Measurements from ENCODE around the gene C6orf141. TPM values are rescaled to one million over a fixed set of nuclear protein-coding genes. Genes with fewer than 3 reads are reported as not detected.

The C6orf141 gene
- total and polyA plus RNA-seq, 2 donors (not counting 1 experiment from before 2014, with no cell fraction given) = not detected

GRCh38 chr6:49523901-49524300, 26.6 kb upstream of the C6orf141 start:
- Mint-ChIP-seq H3K27me3 (peaks cover 4% of the 10 kb centered on the region), H3K4me1 (no peaks in the 10 kb centered on the region)

DNA sequence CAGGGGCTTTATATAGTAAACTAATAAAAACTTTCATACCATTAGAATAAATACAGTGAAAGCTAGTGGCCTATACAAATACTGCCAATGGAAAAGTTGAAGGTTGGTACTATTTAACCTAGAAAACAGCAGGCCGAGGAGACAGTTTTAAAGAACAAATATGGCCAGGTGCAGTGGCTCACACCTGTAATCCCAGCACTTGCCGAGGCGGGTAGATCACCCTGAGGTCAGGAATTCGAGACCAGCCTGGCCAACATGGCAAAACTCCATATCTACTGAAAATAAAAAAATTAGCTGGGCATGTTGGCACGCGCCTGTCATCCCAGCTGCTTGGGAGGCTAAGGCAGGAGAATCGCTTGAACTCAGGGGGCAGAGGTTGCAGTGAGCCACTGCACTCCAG, 25.9 kb upstream of the C6orf141 start:
- no peak overlapping the region for H3K4me2 ChIP-seq (replicated peaks; ENCODE audit: low read depth, low read length, poor library complexity, severe bottlenecking)
- H3K9me3 Mint-ChIP-seq (ENCODE audit: insufficient read depth) = no peaks in the 10 kb centered on the region
- H2AFZ ChIP-seq (ENCODE audit: insufficient read depth, low read depth, low read length, poor library complexity, severe bottlenecking) = no peak overlapping the region
- no peaks in the 10 kb centered on the region for H4K20me1 ChIP-seq (ENCODE audit: control insufficient read depth, insufficient read depth, low read length, poor library complexity, severe bottlenecking)
- no peak overlapping the region for H3K4me3 ChIP-seq (ENCODE audit: control extremely low read depth in 1 of 5, extremely low read depth in 1 of 5, insufficient read depth in 1 of 5, low read depth in 2 of 5, low read length in 4 of 5)
- 90% methylated on average over 5 of the region's 7 CpGs for WGBS (ENCODE audit: insufficient coverage)
- TF ChIP-seq EZH2 (IDR thresholded peaks at IDR 0.05; ENCODE audit: borderline replicate concordance, insufficient read depth, low read depth, low read length, poor library complexity, severe bottlenecking) = no peak
- TF ChIP-seq CTCF (IDR thresholded peaks at IDR 0.05) = no peak
- ChIA-PET POLR2A (no interaction called here), CTCF (no interaction called here)
- no peaks in the 10 kb centered on the region for H3K79me2 ChIP-seq (ENCODE audit: control insufficient read depth, insufficient read depth, low read length)
- no peaks in the 10 kb centered on the region for H3K9me3 ChIP-seq (ENCODE audit: control extremely low read depth in 1 of 3, control insufficient read depth in 2 of 3, insufficient read depth in 1 of 3, low read length in 2 of 3)
- H3K36me3 ChIP-seq (replicated peaks in 1 of 2; ENCODE audit: control extremely low read depth in 1 of 2, control insufficient read depth in 1 of 2, extremely low read depth in 1 of 2, insufficient read depth in 2 of 2, low read length in 1 of 2) = no peaks in the 10 kb centered on the region
- intact Hi-C loops (cut with micrococcal nuclease) = no loop called here
- no peaks in the 10 kb centered on the region for H3K4me1 ChIP-seq (ENCODE audit: control insufficient read depth in 2 of 2, insufficient read depth in 2 of 2, low read length in 2 of 2)
- H3K9ac ChIP-seq (ENCODE audit: low read length) = no peak overlapping the region
- H3K27me3 Mint-ChIP-seq = peaks cover 4% of the 10 kb centered on the region
- H3K4me3 Mint-ChIP-seq = no peak overlapping the region
- no peak for DNase-seq
- no peak for ATAC-seq (ENCODE audit: low read depth)
- H3K4me1 Mint-ChIP-seq = no peaks in the 10 kb centered on the region
- no peak overlapping the region for H3K27ac Mint-ChIP-seq
- no peak overlapping the region for H3K27ac ChIP-seq (ENCODE audit: low read length in 2 of 2)
- H3K27me3 ChIP-seq (replicated peaks in 1 of 4; ENCODE audit: control extremely low read depth in 1 of 4, control insufficient read depth in 3 of 4, insufficient read depth in 4 of 4, low read length in 3 of 4) = no peaks in the 10 kb centered on the region

More at GRCh38 chr6:49523901-49524300, 26.6 kb upstream of the C6orf141 start:
- ChIA-PET CTCF (no interaction called here), POLR2A (no interaction called here)
- Mint-ChIP-seq H3K27ac (no peak overlapping the region), H3K9me3 (ENCODE audit: insufficient read depth) (no peaks in the 10 kb centered on the region), H3K4me3 (no peak overlapping the region)
- Histone ChIP-seq H2AFZ (ENCODE audit: insufficient read depth, low read depth, low read length, poor library complexity, severe bottlenecking) (no peak overlapping the region), H3K36me3 (replicated peaks in 1 of 2; ENCODE audit: control extremely low read depth in 1 of 2, control insufficient read depth in 1 of 2, extremely low read depth in 1 of 2, insufficient read depth in 2 of 2, low read length in 1 of 2) (no peaks in the 10 kb centered on the region), H3K4me1 (ENCODE audit: control insufficient read depth in 2 of 2, insufficient read depth in 2 of 2, low read length in 2 of 2) (no peaks in the 10 kb centered on the region), H3K4me3 (ENCODE audit: control extremely low read depth in 1 of 5, extremely low read depth in 1 of 5, insufficient read depth in 1 of 5, low read depth in 2 of 5, low read length in 4 of 5) (no peak overlapping the region), H3K9me3 (ENCODE audit: control extremely low read depth in 1 of 3, control insufficient read depth in 2 of 3, insufficient read depth in 1 of 3, low read length in 2 of 3) (no peaks in the 10 kb centered on the region), H3K9ac (ENCODE audit: low read length) (no peak overlapping the region), H3K79me2 (ENCODE audit: control insufficient read depth, insufficient read depth, low read length) (no peaks in the 10 kb centered on the region), H3K4me2 (replicated peaks; ENCODE audit: low read depth, low read length, poor library complexity, severe bottlenecking) (no peak overlapping the region), H3K27ac (ENCODE audit: low read length in 2 of 2) (no peak overlapping the region), H4K20me1 (ENCODE audit: control insufficient read depth, insufficient read depth, low read length, poor library complexity, severe bottlenecking) (no peaks in the 10 kb centered on the region), H3K27me3 (replicated peaks in 1 of 4; ENCODE audit: control extremely low read depth in 1 of 4, control insufficient read depth in 3 of 4, insufficient read depth in 4 of 4, low read length in 3 of 4) (no peaks in the 10 kb centered on the region)
- WGBS (ENCODE audit: insufficient coverage) = 100% methylated on average over 1 of the region's 1 CpG
- DNase-seq = no peak
- TF ChIP-seq EZH2 (IDR thresholded peaks at IDR 0.05; ENCODE audit: borderline replicate concordance, insufficient read depth, low read depth, low read length, poor library complexity, severe bottlenecking) (no peak), CTCF (IDR thresholded peaks at IDR 0.05) (no peak)
- intact Hi-C loops (cut with micrococcal nuclease) = no loop called here
- no peak for ATAC-seq (ENCODE audit: low read depth)
